ENCODE results near the gene FHL5.
"Not testable (repeated sequence)": the region's sequence is repeated elsewhere in the genome, so short reads cannot be mapped to it uniquely, and the experiment has no call there.

Gene FHL5

GRCh38 chr6:96611342-96611991, 48.5 kb downstream of the FHL5 start:
- DNase-seq, result no peak

- peak in 1 of 3 experiments; percentile 1 for DNase-seq
Observed at GRCh38 chr6:96613291-96613999, 50.5 kb downstream of the FHL5 start.

- DNase-seq, result no peak
Observed at GRCh38 chr6:96620851-96621250, 57.9 kb downstream of the FHL5 start.

GRCh38 chr6:96621983-96622382, 59.1 kb downstream of the FHL5 start:
- no peak for DNase-seq

- no peak for DNase-seq
Observed at GRCh38 chr6:96624957-96625356, 62.0 kb downstream of the FHL5 start.

- peak in 2 of 3 experiments; percentile 36 to 67 for DNase-seq
Observed at GRCh38 chr6:96626759-96627364, 63.9 kb downstream of the FHL5 start.

- DNase-seq, result peak in 1 of 3 experiments; percentile 9
Observed at GRCh38 chr6:96631248-96631647, 68.3 kb downstream of the FHL5 start.

- DNase-seq, result not testable (repeated sequence)
Observed at GRCh38 chr6:96637979-96638378, 75.1 kb downstream of the FHL5 start.

GRCh38 chr6:96645106-96645505, 82.2 kb downstream of the FHL5 start:
- no peak for DNase-seq

- no peak for DNase-seq
Observed at GRCh38 chr6:96649926-96650325, 87.0 kb downstream of the FHL5 start.

- DNase-seq, result no peak
Observed at GRCh38 chr6:96651816-96652215, 88.9 kb downstream of the FHL5 start.

GRCh38 chr6:96652552-96652951, 89.6 kb downstream of the FHL5 start:
- no peak for DNase-seq

- no peak for DNase-seq
Observed at GRCh38 chr6:96653181-96653580, 90.3 kb downstream of the FHL5 start.

- DNase-seq, result no peak
Observed at GRCh38 chr6:96656567-96656966, 93.6 kb downstream of the FHL5 start.

GRCh38 chr6:96657344-96657743, 94.4 kb downstream of the FHL5 start:
- DNase-seq, result no peak

- DNase-seq, result peak; percentile 6 to 74 (median 55)
Observed at GRCh38 chr6:96659084-96659845, 96.3 kb downstream of the FHL5 start.
